Stimulated activated CD4-positive, alpha-beta T cell treated with anti-CD3 and anti-CD28 coated beads, Interleukin-12 subunit alpha, Interleukin-12 subunit beta, amount 100 ng/mL, for 4 hours (primary cell): ENCODE results near the gene PLEKHA8.

Experiments
- DNase-seq: peaks from one replicate; pipeline ENCODE4 v3.0.0-alpha.2; 2020

The PLEKHA8 gene

DNA sequence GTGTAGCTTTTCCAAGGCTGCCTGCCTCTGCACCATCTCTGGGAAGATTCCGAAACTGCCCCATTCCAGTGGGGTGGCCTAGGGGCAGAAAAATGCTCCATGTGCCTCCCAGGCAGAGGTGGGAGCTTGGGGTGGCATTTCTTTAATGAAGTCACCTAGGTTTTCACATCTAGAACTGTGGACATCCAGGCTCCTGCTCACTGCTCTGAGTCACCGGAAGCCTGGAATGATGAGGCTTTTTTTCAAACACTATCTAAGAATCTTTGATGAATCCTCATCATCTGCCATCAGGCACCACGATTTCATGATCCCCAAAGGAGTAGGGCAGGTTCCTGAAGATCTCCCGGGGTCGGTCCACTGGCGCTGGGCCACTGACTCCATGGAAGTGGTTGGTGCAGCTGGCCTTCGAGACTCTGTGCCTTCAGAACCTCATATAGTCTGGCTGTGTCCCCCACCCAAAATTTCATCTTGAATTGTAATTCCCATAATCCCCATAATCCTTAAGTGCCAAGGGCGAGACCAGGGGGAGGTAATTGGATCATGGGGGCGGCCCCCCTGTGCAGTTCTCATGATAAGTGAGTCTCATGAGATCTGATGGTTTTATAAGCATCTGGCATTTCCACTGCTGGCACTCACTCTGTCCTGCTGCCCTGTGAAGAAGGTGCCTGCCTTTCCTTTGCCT lies 143.7 kb downstream of the PLEKHA8 start:
- no peak for DNase-seq

GRCh38 chr7:30172451-30172850 lies 144.2 kb downstream of the PLEKHA8 start:
- DNase-seq: no peak

DNA sequence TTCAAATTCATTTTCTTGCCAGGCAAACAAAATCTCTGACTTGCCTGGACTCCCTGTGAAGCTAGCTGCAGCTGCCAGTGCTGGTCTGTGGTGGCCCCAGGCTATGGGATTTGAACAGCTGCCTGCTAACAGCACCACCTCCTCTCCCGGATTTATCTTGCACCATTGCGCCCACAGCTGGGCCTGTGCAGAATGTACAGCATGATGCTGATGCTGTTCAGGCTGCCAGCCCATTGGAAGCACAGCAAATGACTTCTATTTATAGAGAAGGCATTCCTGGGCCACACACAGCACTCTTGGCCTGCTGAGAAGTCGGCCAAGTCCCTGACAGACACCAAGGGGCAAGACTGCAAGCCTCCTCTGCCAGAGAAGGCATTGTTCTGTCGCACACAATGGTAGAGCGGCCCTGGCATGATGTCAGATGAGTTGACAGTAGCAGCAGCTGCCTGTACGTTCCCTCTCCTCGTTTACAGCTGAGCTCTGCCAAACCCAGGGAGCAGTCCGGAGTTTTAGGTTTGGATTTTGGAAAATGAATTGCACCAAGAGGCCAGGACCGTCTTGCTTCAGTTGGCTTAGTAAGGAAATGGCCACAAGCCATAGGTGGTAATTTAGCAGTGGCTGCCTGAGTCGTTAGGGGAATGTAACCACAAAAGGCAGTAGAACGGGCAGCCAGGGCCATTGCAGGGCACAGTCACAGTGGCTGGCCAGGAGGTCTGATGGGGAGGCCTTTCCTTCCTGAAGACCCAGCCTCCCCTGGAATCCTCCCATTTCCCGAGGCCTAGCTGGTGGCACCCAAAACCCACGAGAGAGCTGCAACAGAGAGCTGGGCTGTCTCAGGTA lies 145.1 kb downstream of the PLEKHA8 start:
- DNase-seq: no peak

DNA sequence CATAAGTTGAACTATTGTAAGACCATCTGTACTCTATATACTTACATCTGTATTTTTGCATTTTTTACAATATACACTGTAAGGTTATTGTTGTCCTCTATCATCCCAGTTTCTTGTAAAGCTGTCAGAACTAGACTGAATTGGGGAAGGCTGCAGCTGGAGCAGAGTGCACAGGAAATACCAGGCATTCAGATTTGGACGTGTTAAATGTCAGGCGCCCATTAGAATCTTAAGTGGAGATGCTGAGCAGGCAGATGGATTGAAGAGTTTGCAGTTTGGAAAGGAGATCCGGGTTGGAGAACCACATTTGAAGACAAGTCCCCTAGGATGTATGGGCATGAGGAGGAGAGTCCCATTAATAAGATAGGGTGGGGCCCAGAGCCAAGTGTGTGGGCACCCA lies 147.0 kb downstream of the PLEKHA8 start:
- no peak for DNase-seq

DNA sequence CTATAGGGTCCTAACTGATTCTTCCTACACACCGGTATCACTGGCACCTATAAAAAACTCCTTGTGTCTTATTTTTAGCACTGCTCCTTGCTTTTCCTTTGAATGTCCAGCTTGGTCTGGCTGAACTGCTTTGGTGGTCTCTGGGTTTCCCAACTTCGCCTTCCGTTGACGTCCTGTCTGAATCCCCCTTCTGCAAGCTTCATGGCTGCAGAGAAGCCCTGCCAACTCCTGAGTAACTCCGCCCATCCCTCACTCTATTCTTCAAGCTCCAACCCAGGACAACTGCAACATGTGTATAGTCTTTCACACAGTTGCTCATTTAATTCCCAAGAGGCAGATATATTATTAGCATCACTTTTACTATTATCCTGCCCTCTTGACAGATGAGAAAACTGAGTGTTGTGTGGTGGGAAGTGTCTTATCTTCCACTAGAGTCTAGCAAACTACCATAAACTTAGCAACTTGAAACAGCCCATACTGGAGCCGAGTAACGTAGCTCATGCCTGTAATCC lies 147.5 kb downstream of the PLEKHA8 start:
- no peak for DNase-seq

DNA sequence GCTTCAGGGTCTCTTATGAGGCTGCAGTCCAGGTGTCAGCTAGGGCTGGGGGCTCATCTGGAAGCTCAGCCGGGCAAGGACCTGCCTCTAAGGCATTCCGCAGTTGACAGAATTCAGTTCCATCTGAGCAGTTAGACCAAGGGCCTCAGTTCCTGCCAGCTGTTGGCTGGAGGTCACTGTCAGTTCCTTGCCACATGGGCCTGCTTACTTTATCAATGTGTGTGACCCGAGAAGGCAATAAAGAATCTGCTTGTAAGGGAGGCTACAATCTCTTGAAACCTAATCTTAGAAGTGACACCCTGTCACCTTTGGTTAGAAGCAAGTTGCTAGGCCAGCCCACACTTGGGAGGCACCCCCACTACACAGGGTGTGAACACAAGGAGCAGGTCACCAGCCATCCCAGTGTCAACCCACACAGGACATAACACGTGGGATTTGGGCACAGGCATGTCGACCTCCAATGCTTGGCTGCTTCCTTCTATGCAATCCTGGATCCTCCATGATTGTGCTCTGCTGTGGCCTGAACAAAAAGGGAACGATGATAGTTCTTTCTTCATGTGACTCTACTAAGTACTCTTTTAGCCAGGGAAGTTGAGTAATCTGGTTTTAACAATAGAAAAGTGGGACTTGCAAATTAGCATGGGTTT lies 148.4 kb downstream of the PLEKHA8 start:
- no peak for DNase-seq

DNA sequence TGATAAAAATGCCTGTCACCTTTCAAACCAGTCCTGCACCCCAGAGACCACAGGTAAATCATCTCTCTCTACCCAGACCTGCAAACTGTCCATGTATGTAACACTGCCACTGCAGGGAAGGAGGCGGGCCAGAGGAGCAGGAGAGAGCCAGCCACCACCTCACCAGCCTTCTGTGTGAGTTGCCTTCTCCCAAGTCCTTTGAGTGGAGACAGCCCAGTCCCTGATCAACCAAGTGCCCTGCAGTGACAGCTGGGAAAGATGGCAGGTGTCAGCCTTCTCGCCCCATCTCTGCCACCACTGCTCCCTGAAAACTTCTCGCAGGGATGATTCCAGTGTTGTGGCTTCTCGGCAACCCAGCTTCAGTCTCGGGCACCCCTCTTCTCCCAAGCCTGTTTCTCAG lies 149.0 kb downstream of the PLEKHA8 start:
- no peak for DNase-seq

GRCh38 chr7:30177965-30178364 lies 149.8 kb downstream of the PLEKHA8 start:
- DNase-seq: no peak

GRCh38 chr7:30178748-30179436 lies 150.7 kb downstream of the PLEKHA8 start:
- no peak for DNase-seq
